Right renal pelvis (tissue), 4 donors: Measurements from ENCODE around the gene VWA3A. TPM values are rescaled to one million over a fixed set of nuclear protein-coding genes. Genes with fewer than 3 reads are reported as not detected.

Source experiments
- DNase-seq, 4 donors: peaks; one replicate each; pipeline ENCODE4 v3.0.0-alpha.2; 2013; ENCODE audit warnings: low read depth in 4 of 4, low spot score in 3 of 4, missing footprints in 1 of 4
- polyA plus RNA-seq, 4 donors: library from polyadenylated mRNA; unstranded; fragments of 120-200 nt; gene quantifications; one replicate each; pipeline ENCODE4 v1.2.1, GENCODE V29; 2013; ENCODE audit not compliant: insufficient read length in 4 of 4

VWA3A gene
- polyA plus RNA-seq, 4 donors, result 1.5 to 2.5 (median 1.8) TPM

- no peak for DNase-seq
Measured at GRCh38 chr16:22181426-22181825, 89.1 kb downstream of the VWA3A start.

- DNase-seq, result no peak
Measured at GRCh38 chr16:22181843-22182242, 89.5 kb downstream of the VWA3A start.

- DNase-seq, result no peak
Measured at GRCh38 chr16:22183335-22183734, 91.0 kb downstream of the VWA3A start.

- no peak for DNase-seq
Measured at GRCh38 chr16:22183901-22184614, 91.7 kb downstream of the VWA3A start.

GRCh38 chr16:22184615-22184968 is 92.3 kb downstream of the VWA3A start:
- no peak for DNase-seq

DNA sequence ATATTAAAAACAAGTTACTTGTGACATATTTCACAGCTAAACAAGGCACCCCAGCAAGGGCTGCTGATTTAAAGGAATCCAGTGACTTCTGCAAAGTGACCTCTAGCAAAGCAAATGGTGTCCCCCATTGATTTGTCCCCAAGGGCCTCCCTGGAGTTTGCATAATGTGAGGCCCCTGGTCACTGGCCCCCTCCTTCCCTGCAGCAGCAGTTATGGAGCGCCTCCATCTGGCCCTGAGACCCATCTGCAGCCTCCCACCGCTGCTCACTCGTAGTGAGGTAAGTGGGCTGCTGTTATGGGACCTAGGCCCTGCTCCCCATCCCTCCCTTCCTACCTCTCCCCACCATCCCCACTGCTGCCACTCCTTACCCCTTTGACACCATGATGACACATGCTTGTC is 94.2 kb downstream of the VWA3A start:
- no peak for DNase-seq

DNA sequence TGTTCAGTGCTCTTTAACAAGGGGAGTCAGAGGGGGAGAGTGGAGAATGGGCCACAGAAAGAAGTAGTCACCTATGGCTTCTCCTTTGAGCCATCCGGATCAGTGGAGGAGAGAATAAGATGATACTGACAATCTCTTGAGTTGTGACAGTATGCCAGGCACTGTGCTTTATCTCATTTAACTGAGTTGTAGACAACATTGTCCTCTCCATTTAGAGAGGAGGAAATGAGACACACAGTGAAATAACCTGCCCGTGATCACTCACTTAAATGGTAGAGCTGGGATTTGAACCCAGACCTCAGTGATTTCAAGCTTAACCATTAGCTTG is 95.9 kb downstream of the VWA3A start:
- DNase-seq, result no peak

DNA sequence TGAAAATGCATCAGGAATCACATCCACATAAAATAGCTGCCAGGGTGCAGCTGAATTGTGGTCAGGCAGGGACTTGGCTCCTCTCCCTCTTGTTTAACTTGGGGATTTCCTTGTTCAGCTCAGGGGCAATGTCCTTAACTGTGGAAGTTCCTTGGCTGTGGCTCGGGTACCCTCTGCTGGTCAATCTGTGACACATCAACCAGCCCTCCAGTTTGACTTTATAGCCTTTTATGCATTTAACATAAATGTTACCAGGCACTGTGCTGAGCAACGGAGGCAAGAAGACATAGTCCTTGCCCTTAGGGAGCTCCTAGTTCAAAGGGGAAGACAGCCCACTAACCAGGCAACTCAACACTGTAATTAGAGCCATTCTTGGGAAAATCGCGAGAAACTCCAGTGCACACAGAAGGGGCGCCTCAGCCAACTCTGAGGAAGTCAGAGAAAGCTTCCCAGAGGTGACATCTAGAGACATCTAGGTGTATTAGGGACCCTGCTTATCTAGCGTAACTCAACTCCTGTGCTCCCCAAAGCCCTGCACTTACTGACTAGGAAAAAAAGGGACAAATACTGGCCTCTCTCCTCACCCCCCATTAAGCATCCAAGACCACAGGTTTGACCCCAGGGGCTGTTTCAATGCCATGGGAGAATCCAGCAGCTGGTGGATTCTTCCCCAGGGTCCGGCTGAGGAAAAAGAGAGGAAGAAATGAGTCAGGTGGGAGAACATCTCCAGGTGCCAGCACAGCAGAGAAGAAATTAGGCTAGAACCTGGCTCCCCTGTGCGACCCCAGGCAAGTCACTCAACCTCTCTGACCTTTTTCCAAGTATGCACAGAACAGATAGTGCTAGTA is 96.5 kb downstream of the VWA3A start:
- DNase-seq, result peak in 1 of 4 donors; percentile 51

GRCh38 chr16:22189473-22190080 is 97.2 kb downstream of the VWA3A start:
- peak in 1 of 4 donors; percentile 13 for DNase-seq

GRCh38 chr16:22190081-22190775 is 97.9 kb downstream of the VWA3A start:
- DNase-seq, result peak in 2 of 4 donors; percentile 100

DNA sequence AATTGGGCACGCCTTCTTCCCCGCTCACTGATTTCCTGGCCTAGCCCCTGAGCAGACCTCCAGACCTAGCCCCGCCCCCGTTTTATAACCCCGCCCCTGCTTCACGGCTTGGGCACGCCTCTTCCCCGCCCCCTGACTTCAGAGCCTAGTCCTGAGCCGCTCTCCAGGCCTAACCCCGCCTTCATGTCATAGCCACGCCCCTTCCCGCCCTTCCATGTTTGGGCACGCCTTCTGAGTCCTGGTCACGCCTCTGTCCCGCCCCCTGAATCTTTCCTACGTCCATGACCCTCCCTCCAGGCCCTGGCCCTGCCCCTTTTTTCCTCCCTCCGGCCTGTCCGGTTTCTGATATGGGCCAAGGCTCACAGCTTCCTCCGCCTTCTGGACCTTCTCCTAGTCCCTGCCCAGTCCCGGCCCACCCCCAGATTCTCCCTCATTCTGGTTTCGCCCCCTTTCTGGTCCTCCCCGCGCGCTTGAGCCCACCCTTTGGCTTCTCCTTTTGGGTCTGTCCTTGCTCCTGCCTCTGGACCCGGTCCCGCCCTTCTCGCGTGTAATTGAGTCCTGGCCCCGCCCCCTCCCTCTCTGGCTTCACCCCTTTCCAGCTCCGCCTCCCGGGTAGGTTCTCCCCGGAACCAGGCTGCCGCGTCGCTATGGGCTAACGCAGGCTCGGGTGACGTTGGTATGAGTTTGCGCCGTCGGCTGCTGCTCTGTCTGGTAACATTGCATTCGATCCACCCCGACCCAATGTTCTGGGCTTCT is 98.6 kb downstream of the VWA3A start:
- DNase-seq, result peak; percentile 94 to 100 (median 100)

- peak in 1 of 4 donors; percentile 15 for DNase-seq
Measured at GRCh38 chr16:22191532-22192260, 99.4 kb downstream of the VWA3A start.

GRCh38 chr16:22192261-22193062 is 100.1 kb downstream of the VWA3A start:
- DNase-seq, result peak in 3 of 4 donors; percentile 38 to 53 (median 43)

DNA sequence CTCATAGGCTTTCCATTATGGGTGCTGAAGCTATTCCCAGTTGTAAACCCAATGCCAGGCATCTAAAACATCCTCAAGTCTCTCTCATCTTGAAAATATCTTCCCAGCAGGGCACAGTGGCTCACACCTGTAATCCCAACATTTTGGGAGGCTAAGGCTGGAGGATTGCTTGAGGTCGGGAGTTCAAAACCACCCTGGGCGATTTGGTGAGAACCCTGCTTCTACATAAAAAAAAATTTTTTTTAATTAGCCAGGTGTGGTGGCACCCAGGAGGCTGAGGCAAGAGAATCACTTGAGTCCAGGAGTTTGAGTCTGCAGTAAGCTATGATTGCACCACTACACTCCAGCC is 100.7 kb downstream of the VWA3A start:
- no peak for DNase-seq

DNA sequence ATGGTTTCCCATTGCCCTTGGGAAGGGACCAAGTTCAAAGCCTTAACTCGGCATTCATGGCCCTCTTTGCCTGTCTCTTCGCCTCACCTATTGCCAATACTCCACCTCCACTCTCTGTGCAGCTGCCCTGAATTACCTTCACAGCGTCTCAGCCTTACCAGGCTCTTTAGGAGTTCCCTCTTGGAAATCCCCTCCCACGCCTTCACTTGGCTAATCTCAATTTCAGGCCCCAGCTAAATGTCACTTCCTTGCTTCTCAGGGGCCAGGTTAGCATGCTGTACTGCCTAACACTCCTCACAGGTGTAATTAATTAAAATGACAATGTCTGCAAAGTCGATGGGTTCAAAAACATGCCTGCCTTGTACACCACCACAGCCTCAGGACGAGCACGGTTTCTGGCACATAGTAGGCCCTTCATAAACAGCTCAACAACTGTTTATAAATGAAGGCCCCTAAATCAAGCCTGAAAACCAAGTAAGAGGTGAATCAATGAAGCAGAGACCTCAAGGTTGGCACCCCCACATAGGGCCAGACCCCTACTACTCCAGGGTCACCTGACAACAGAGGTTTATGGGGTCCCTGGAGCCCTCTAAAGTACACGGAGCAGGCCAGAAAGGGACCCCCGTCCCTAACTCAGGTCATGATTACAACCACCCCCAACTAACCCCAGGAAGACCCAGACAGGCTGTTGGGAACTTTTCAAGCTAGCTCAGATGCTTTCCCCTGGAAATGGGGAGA is 102.5 kb downstream of the VWA3A start:
- no peak for DNase-seq

GRCh38 chr16:22195445-22195694 is 103.0 kb downstream of the VWA3A start:
- no peak for DNase-seq

DNA sequence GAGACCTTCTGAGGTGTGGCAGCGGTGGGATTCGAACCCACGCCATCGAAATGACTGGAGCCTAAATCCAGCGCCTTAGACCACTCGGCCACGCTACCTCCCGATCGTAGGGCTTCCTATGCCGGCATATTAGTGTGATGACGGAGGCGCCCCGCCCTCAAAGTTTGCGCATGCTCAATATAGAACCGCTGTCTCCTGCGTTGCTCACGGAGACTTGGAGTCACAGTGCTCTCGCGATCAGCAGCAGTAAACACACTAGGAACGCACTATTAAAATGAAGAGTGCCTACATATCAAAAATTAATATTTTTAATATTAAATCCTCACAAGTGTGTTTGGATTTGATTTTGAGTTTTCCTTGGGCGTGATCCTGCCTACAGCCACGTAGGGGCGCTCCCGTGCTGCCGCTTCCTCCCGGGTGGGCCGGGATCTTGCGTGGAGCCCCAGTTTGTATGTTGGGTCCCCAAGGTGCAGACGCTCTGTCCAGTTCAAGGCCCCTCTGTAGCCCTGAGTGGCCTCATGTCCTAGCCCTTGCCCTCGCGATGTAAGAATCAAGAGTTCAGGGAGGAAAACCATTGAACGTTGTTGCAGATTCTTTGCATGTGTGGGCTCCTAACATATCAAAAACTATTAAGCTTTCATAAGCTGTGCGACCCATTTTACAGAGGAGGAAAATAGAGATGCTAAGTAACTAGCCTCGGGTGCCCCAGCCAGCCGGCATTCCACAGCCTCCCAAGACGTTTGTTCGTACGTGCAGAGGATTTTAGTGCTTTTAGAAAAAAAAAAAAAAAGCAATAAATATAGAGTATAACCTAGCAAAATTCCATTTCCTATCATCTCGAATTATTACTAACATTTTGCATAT is 103.6 kb downstream of the VWA3A start:
- peak; percentile 89 to 92 (median 90) for DNase-seq
